ENCODE results near the gene TMEM164.

Gene TMEM164

DNA sequence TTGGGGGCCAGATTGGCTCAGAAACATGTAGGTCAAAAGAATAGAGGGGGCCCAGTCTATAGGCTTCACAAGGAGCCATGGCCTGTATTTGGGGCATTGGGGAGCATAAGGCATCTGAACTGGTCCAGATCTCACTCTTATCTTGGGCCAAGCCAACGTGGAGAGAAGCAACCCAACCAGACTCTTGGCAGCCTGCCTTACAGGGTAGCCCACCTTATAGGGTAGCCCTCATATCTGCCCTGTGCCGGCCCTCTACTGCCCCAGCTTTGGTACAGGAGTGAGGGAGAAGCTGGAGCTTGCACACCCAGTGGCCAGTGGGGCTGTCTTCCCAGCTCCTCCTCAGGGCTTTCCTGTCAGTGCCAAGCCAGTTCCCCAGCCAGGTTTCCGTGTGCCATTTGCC is 172.8 kb downstream of the TMEM164 start:
- TF ChIP-seq POLR2AphosphoS5 (IDR thresholded peaks at IDR 0.05; ENCODE audit: low read depth, low read length), result no peak
- TF ChIP-seq, protein P1, sequence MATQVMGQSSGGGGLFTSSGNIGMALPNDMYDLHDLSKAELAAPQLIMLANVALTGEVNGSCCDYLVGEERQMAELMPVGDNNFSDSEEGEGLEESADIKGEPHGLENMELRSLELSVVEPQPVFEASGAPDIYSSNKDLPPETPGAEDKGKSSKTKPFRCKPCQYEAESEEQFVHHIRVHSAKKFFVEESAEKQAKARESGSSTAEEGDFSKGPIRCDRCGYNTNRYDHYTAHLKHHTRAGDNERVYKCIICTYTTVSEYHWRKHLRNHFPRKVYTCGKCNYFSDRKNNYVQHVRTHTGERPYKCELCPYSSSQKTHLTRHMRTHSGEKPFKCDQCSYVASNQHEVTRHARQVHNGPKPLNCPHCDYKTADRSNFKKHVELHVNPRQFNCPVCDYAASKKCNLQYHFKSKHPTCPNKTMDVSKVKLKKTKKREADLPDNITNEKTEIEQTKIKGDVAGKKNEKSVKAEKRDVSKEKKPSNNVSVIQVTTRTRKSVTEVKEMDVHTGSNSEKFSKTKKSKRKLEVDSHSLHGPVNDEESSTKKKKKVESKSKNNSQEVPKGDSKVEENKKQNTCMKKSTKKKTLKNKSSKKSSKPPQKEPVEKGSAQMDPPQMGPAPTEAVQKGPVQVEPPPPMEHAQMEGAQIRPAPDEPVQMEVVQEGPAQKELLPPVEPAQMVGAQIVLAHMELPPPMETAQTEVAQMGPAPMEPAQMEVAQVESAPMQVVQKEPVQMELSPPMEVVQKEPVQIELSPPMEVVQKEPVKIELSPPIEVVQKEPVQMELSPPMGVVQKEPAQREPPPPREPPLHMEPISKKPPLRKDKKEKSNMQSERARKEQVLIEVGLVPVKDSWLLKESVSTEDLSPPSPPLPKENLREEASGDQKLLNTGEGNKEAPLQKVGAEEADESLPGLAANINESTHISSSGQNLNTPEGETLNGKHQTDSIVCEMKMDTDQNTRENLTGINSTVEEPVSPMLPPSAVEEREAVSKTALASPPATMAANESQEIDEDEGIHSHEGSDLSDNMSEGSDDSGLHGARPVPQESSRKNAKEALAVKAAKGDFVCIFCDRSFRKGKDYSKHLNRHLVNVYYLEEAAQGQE (IDR thresholded peaks at IDR 0.05; ENCODE audit: insufficient read depth in 1 of 2, low read depth in 2 of 2, low read length in 2 of 2), result no peak
- no peak for TF ChIP-seq TAF1 (IDR thresholded peaks at IDR 0.05; ENCODE audit: borderline replicate concordance, insufficient read depth, low read length)
- TF ChIP-seq FOXP2 (optimal IDR thresholded peaks at IDR 0.05; ENCODE audit: borderline replicate concordance, extremely low read depth, extremely low read length, insufficient read depth), result no peak
- no peak for TF ChIP-seq SIN3A (IDR thresholded peaks at IDR 0.05; ENCODE audit: borderline replicate concordance, insufficient read depth, low read length)

DNA sequence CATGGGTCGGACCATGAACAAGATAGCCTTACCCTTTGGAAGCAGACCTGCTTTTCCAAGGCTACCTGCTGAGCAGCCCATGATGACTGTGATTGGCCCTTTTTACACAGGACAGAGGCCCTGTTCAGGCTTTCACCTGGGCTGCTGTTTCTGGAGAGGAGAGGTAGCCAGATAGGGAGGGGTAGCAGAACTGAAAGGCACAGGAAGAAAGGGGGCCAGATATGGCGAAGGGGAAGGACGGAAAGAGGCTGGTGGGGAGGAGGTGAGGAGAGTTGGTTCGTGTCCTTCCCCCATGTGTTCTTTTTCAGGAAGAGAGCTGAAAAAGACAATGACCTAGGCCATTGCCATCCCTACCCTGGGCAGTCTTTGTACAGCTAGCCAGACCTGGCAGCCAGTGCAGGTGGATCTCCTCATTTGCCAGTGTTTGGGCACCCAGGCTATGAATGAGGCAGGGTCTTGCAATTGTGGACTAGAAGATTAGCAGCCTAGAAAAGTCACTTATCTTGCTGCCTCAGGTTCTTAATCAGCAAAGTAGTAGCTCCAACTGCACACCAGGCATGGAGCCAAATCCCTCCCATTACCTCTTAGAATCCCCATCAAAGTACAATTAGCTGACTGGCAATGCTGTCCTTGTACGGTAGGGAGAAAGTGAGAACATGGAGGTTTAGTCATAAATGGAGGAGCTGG is 175.4 kb downstream of the TMEM164 start:
- TF ChIP-seq TAF1 (IDR thresholded peaks at IDR 0.05; ENCODE audit: borderline replicate concordance, insufficient read depth, low read length) (no peak), FOXP2 (optimal IDR thresholded peaks at IDR 0.05; ENCODE audit: borderline replicate concordance, extremely low read depth, extremely low read length, insufficient read depth) (no peak), POLR2AphosphoS5 (IDR thresholded peaks at IDR 0.05; ENCODE audit: low read depth, low read length) (no peak), SIN3A (IDR thresholded peaks at IDR 0.05; ENCODE audit: borderline replicate concordance, insufficient read depth, low read length) (no peak)
- TF ChIP-seq, protein P1 (IDR thresholded peaks at IDR 0.05; ENCODE audit: insufficient read depth in 1 of 2, low read depth in 2 of 2, low read length in 2 of 2), result no peak

DNA sequence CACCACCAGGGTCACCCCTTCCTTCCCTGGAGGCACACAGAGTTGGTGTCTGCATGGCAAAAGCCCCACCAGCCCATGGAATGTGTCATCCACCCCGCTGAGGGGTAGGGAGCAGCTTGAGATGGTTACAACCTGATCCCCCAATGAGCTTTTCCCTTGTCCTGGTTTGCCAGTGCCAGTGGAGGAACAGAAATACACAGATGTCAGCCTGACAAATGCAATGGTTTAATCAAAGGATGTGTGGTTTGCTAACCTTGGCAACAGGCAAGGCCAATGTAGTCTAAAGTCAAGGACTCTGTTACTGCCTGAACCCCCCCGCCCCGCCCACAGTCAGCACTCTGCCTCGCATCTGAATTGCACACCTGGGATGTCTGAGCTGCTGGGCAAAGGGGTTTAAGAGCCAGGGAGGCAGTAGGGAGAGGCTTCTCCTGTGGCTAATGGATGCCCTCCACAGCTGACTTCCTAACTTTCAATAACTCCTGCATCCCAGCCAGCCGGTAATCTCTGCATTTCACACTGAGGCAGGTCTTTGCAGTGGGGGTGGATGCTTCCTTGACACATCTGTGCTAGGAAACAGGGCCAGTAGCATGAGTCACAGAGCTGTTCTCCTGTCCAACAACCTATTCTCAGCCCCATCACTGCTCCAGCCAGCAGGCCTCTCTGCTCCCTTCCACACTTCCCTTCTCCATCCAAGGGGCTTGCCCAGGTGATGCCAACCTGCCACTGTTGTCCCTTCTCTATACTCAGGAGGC is 177.4 kb downstream of the TMEM164 start:
- TF ChIP-seq SIN3A (IDR thresholded peaks at IDR 0.05; ENCODE audit: borderline replicate concordance, insufficient read depth, low read length) (no peak), FOXP2 (optimal IDR thresholded peaks at IDR 0.05; ENCODE audit: borderline replicate concordance, extremely low read depth, extremely low read length, insufficient read depth) (peak; percentile 24)

DNA sequence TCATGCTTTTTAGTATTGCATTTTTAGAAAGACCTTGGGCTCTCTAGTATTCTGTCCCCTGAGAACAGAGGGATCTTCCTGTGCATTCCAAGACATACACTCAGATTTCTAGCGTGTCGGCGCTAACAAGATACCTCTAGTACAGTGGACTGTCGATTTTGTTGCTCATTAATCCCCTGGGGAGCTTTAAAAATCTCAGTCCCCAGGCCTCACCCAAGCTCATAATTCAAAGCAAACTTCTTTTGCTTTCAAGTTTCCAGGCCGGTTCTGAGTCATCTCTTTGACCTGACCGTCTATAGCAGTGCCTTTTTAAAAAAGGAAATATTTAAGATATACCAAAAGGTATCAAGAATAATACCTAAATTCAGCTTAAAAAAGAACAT is 178.0 kb downstream of the TMEM164 start:
- TF ChIP-seq SIN3A (IDR thresholded peaks at IDR 0.05; ENCODE audit: borderline replicate concordance, insufficient read depth, low read length) (no peak), TAF1 (IDR thresholded peaks at IDR 0.05; ENCODE audit: borderline replicate concordance, insufficient read depth, low read length) (no peak), POLR2AphosphoS5 (IDR thresholded peaks at IDR 0.05; ENCODE audit: low read depth, low read length) (no peak), FOXP2 (optimal IDR thresholded peaks at IDR 0.05; ENCODE audit: borderline replicate concordance, extremely low read depth, extremely low read length, insufficient read depth) (no peak)
- TF ChIP-seq, protein P1 (IDR thresholded peaks at IDR 0.05; ENCODE audit: insufficient read depth in 1 of 2, low read depth in 2 of 2, low read length in 2 of 2), result no peak

DNA sequence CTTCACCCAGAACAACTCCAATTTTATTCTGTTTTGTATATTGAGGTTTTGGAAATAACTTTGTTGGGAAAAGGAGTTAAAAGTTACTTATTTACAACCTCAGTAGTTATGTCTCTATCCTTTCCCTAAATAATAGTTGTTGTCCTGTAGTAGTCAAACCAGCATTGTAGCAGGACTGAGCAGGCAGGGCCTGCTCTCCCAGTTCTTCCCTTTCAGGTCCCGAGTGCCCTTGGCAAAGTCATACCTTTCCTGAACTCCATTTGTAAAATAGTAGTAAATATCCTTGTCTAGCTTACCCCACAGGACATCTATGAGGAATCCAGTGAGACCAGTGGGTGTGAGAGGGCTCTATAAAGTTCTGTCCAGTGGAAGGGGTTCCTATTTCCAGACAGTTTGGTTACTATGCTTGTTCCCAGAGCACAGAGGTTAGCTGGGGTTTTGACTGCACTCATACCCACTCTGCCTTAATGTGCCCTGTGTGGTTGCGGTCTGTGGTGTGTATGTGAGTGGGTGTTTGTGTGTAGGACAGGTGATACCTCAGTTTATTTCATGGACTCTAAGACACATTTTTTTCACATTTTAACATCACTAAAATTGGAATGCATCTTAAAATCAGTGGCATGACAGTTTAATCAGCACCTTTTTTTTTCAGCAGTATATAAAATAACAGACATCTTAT is 178.7 kb downstream of the TMEM164 start:
- TF ChIP-seq POLR2AphosphoS5 (IDR thresholded peaks at IDR 0.05; ENCODE audit: low read depth, low read length), result no peak
- TF ChIP-seq, protein P1 (IDR thresholded peaks at IDR 0.05; ENCODE audit: insufficient read depth in 1 of 2, low read depth in 2 of 2, low read length in 2 of 2), result no peak
- TF ChIP-seq SIN3A (IDR thresholded peaks at IDR 0.05; ENCODE audit: borderline replicate concordance, insufficient read depth, low read length), result no peak
- TF ChIP-seq FOXP2 (optimal IDR thresholded peaks at IDR 0.05; ENCODE audit: borderline replicate concordance, extremely low read depth, extremely low read length, insufficient read depth), result no peak
- TF ChIP-seq TAF1 (IDR thresholded peaks at IDR 0.05; ENCODE audit: borderline replicate concordance, insufficient read depth, low read length), result no peak

Data from PFSK-1 (cell line).